Measurements from ENCODE around the gene F2RL2. TPM values are rescaled to one million over a fixed set of nuclear protein-coding genes. Genes with fewer than 3 reads are reported as not detected.

The F2RL2 gene
- total RNA-seq, 6 experiments from 2014 or later = 0.09 to 2.1 (median 1.6) TPM; not detected in 1

GRCh38 chr5:76657683-76658311, 34.6 kb upstream of the F2RL2 start:
- ATAC-seq = peak; percentile 43 to 87 (median 70)

GRCh38 chr5:76657091-76657490, 33.9 kb upstream of the F2RL2 start:
- Histone ChIP-seq H3K4me1 (no peaks in the 10 kb centered on the region), H3K27ac (no peak overlapping the region), H3K36me3 (peaks cover 3 to 34% (median 13%) of the 10 kb centered on the region in 4 donors), H3K27me3 (no peaks in the 10 kb centered on the region), H3K9me3 (no peaks in the 10 kb centered on the region), H3K4me3 (no peak overlapping the region)
- 96% methylated on average over 2 of the region's 3 CpGs for WGBS (ENCODE audit: insufficient coverage, low coverage, low lambda C conversion rate, missing lambda C conversion rate)
- intact Hi-C loops (cut with DNase I) = no loop called here
- DNase-seq (no peak), ATAC-seq (no peak)
- no peak for TF ChIP-seq POLR2A (IDR thresholded peaks at IDR 0.05)
- TF ChIP-seq, protein P1, sequence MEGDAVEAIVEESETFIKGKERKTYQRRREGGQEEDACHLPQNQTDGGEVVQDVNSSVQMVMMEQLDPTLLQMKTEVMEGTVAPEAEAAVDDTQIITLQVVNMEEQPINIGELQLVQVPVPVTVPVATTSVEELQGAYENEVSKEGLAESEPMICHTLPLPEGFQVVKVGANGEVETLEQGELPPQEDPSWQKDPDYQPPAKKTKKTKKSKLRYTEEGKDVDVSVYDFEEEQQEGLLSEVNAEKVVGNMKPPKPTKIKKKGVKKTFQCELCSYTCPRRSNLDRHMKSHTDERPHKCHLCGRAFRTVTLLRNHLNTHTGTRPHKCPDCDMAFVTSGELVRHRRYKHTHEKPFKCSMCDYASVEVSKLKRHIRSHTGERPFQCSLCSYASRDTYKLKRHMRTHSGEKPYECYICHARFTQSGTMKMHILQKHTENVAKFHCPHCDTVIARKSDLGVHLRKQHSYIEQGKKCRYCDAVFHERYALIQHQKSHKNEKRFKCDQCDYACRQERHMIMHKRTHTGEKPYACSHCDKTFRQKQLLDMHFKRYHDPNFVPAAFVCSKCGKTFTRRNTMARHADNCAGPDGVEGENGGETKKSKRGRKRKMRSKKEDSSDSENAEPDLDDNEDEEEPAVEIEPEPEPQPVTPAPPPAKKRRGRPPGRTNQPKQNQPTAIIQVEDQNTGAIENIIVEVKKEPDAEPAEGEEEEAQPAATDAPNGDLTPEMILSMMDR (IDR thresholded peaks at IDR 0.05) = no peak

More at GRCh38 chr5:76657683-76658311, 34.6 kb upstream of the F2RL2 start:
- Histone ChIP-seq H3K36me3 (peaks cover 3 to 34% (median 13%) of the 10 kb centered on the region in 4 donors), H3K9me3 (no peaks in the 10 kb centered on the region), H3K27ac (peak overlapping the region in 1 of 3 donors; percentile 28), H3K4me3 (no peak overlapping the region), H3K27me3 (no peaks in the 10 kb centered on the region), H3K4me1 (no peaks in the 10 kb centered on the region)
- no peak for DNase-seq
- 50% methylated on average over 6 of the region's 6 CpGs for WGBS (ENCODE audit: insufficient coverage, low coverage, low lambda C conversion rate, missing lambda C conversion rate)
- no peak for TF ChIP-seq POLR2A (IDR thresholded peaks at IDR 0.05)
- TF ChIP-seq, protein P1 (IDR thresholded peaks at IDR 0.05) = no peak
- intact Hi-C loops (cut with DNase I) = no loop called here

DNA sequence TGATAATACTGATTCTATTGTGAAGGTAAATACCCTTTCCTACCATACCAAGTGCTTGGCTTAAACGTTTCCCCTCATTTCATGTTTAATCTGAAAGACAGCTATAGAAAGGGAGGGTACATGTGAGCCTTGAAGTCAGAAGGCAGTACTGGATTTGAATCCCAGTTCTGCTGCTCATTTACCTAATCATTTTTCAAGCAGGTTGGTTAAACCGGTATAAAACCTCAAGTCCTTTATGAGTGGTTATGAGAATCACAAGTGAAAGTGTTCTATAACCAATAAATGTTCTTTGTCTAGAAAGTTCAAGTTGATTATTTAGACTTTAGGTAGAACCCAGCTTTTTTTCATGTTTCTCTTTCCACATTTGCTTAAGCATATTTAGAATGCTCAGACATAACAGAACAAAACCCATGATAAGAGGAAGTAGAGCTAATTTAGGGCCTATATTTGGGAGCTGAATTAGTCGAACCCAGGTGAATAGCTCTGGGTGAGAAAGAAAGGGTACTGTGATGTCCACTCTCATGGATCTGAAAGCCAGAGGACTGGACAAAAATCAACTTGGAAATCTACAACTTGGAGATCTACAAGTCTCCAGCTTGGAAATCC, 29.7 kb upstream of the F2RL2 start:
- intact Hi-C loops (cut with DNase I) = no loop called here
- Histone ChIP-seq H3K36me3 (peaks cover 0 to 16% (median 8%) of the 10 kb centered on the region in 4 donors), H3K4me1 (no peaks in the 10 kb centered on the region), H3K9me3 (no peaks in the 10 kb centered on the region), H3K27me3 (no peaks in the 10 kb centered on the region), H3K4me3 (no peak overlapping the region), H3K27ac (no peak overlapping the region)
- DNase-seq = no peak
- no peak for ATAC-seq
- TF ChIP-seq, protein P1 (IDR thresholded peaks at IDR 0.05) = no peak
- TF ChIP-seq POLR2A (IDR thresholded peaks at IDR 0.05) = no peak
- 70% methylated on average over 3 of the region's 3 CpGs for WGBS (ENCODE audit: insufficient coverage, low coverage, low lambda C conversion rate, missing lambda C conversion rate)

DNA sequence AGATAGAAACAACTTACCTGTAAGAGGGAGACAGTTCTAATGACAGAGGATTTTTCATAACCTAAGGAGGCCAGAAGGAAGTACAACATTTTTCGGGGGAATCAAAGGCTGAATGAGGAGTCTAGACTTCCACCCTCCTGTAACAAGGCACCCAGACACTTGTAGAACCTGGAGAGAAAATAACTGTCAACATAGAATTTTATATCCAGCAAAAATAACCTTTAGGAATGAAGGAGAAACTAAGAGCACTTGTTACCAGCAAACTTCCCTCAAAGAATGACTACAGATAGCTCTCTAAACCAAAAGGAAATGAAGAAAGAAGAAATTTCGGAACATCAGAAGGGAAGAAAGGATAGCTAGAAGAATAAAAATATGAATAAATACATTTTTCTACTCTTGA, 25.9 kb upstream of the F2RL2 start:
- DNase-seq (no peak), ATAC-seq (no peak)
- Histone ChIP-seq H3K4me3 (no peak overlapping the region), H3K27me3 (no peaks in the 10 kb centered on the region), H3K4me1 (no peaks in the 10 kb centered on the region), H3K27ac (no peak overlapping the region), H3K36me3 (peaks cover 0 to 18% (median 9%) of the 10 kb centered on the region in 4 donors), H3K9me3 (no peaks in the 10 kb centered on the region)
- no peak for TF ChIP-seq POLR2A (IDR thresholded peaks at IDR 0.05)
- TF ChIP-seq, protein P1 (IDR thresholded peaks at IDR 0.05) = no peak
- intact Hi-C loops (cut with DNase I) = no loop called here
- WGBS (ENCODE audit: insufficient coverage, low coverage, low lambda C conversion rate, missing lambda C conversion rate) = 86% methylated on average over 1 of the region's 2 CpGs
